GM12875 (cell line): ENCODE results near the gene CYP27C1.

Source experiments
- H3K4me3 ChIP-seq: one replicate; pipeline ENCODE4 v1.5.1; 2011; ENCODE audit warnings: low read depth, low read length, control low read depth
- TF ChIP-seq, protein P1 (sequence below): IDR thresholded peaks from 2 replicates; pipeline ENCODE4 v1.5.1; 2011; ENCODE audit warnings: low read depth, mild to moderate bottlenecking, control low read depth, inconsistent platforms, low read length, moderate library complexity, borderline replicate concordance; ENCODE audit not compliant: insufficient read depth

The CYP27C1 gene

GRCh38 chr2:127196549-127196948 is 23.6 kb downstream of the CYP27C1 start:
- TF ChIP-seq, protein P1, sequence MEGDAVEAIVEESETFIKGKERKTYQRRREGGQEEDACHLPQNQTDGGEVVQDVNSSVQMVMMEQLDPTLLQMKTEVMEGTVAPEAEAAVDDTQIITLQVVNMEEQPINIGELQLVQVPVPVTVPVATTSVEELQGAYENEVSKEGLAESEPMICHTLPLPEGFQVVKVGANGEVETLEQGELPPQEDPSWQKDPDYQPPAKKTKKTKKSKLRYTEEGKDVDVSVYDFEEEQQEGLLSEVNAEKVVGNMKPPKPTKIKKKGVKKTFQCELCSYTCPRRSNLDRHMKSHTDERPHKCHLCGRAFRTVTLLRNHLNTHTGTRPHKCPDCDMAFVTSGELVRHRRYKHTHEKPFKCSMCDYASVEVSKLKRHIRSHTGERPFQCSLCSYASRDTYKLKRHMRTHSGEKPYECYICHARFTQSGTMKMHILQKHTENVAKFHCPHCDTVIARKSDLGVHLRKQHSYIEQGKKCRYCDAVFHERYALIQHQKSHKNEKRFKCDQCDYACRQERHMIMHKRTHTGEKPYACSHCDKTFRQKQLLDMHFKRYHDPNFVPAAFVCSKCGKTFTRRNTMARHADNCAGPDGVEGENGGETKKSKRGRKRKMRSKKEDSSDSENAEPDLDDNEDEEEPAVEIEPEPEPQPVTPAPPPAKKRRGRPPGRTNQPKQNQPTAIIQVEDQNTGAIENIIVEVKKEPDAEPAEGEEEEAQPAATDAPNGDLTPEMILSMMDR, result no peak
- H3K4me3 ChIP-seq, result no peak overlapping the region

GRCh38 chr2:127195140-127196074 is 24.7 kb downstream of the CYP27C1 start:
- TF ChIP-seq, protein P1, result no peak
- H3K4me3 ChIP-seq, result no peak overlapping the region

DNA sequence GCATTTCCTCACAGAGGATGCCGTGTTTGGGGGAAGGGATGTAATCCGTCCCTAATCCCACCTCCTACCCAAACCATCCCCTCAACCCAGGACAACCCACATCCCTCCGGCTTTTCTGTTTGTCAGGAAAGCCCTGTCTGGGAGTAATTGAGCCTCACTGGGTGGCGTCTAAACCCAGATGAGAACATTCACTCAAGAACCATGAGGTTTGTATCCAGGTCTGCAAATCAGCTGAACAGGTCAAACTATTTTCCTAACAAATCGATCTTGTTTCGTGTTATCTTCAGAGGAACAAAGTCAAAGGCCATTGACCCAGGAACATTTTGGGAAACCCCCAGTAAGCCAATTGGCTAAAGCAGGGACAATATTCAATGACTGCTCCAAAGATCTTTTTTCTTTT is 25.7 kb downstream of the CYP27C1 start:
- H3K4me3 ChIP-seq, result no peak overlapping the region
- TF ChIP-seq, protein P1, result no peak

- H3K4me3 ChIP-seq, result no peak overlapping the region
- TF ChIP-seq, protein P1, result no peak
Observed at GRCh38 chr2:127193967-127194280, 26.2 kb downstream of the CYP27C1 start.

GRCh38 chr2:127193164-127193966 is 26.7 kb downstream of the CYP27C1 start:
- no peak overlapping the region for H3K4me3 ChIP-seq
- TF ChIP-seq, protein P1, result no peak

DNA sequence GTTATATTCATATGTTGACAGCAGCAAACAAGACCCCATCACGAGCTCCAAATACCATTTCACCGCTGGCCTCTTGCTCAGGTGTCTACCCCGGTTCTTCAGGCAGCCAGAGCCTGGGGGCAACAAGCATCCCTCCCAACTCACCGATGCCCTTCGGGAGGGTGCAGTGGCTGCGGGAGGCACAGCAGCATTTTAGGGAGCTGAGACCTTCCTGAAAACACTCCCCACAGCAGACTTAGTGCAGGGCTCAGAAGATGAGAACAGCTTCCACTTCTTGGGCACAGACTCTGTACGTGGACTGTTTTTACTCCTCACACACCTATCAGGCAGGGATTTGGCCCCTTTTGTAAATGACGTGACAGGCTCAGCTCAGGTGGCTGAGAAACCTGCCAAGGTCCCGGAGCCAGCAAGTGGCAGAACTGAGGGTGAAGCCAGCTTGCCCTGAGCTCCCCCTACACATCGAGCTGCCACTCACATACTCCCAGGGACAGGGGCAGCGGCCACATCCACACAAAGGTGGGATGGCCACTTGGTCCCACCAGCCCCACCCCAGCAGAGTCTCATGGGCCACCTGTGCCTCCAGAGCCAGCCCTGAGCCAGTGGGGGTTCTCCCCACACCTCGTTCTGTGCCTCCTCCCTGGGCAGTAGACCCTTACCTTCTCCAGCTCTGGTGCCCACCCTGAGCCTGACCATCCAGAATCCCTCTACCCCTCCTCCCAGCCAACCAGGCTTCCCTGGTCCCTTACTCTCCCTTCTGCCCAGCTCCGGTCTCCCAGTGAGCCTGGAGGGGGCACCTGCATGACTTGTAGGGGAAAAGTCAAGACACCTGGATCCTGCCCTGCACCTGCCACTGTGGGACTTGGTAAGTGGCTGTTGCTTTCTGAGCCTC is 28.5 kb downstream of the CYP27C1 start:
- no peak overlapping the region for H3K4me3 ChIP-seq
- TF ChIP-seq, protein P1, result no peak
